ENCODE measurements around the gene DRD5. TPM values are rescaled to one million over a fixed set of nuclear protein-coding genes. Genes with fewer than 3 reads are reported as not detected.
"Not testable (repeated sequence)": the region's sequence is repeated elsewhere in the genome, so short reads cannot be mapped to it uniquely, and the experiment has no call there.

DRD5 gene
- total and polyA plus RNA-seq, 9 of the 15 experiments (the other 6 are each of a cell fraction or from before 2014, with no cell fraction given), result not detected

- no peaks in the 10 kb centered on the region for H3K9me3 ChIP-seq (replicated peaks; ENCODE audit: control insufficient read depth, insufficient read depth, low read depth, low read length)
- H3K27ac ChIP-seq (ENCODE audit: extremely low read depth, low read depth, low read length), result no peak overlapping the region
- no peaks in the 10 kb centered on the region for H3K79me2 ChIP-seq (ENCODE audit: control insufficient read depth, insufficient read depth, low read length)
- no peaks in the 10 kb centered on the region for H3K4me1 ChIP-seq (replicated peaks in 1 of 2; ENCODE audit: control insufficient read depth in 2 of 2, insufficient read depth in 2 of 2, low read length in 2 of 2)
- no peaks in the 10 kb centered on the region for H3K9me1 ChIP-seq (ENCODE audit: control insufficient read depth, insufficient read depth, low read length)
- no peak overlapping the region for H3K4me2 ChIP-seq (ENCODE audit: insufficient read depth, low read length)
- H3K4me3 ChIP-seq, result no peak overlapping the region
- WGBS (ENCODE audit: insufficient coverage, low coverage, missing lambda C conversion rate), result 0% methylated on average over 5 of the region's 5 CpGs
- H4K20me1 ChIP-seq (replicated peaks; ENCODE audit: control insufficient read depth, insufficient read depth, low read length), result no peaks in the 10 kb centered on the region
- H3K27me3 ChIP-seq (ENCODE audit: control insufficient read depth in 2 of 2, insufficient read depth in 2 of 2, low read length in 2 of 2), result no peaks in the 10 kb centered on the region; a peak in 1 of 5 replicates
- H3K9ac ChIP-seq (ENCODE audit: insufficient read depth in 1 of 2, low read depth in 2 of 2, low read length in 2 of 2), result no peak overlapping the region
- ChIA-PET CTCF (ENCODE audit: low intra/inter-chr PET ratio) (no interaction called here), POLR2A (interaction anchor here (0.6 kb wide), 1 partner anchor 1774 kb away, joined by 3 read pairs; no protein-coding TSS in a partner anchor)
- no TSS peak for BruUV-seq (replicated peaks)
- DNase-seq (ENCODE audit: extremely low read depth in 1 of 4, low spot score in 3 of 4) (no peak), FAIRE-seq (no peak), ATAC-seq (no peak)
- no peak overlapping the region for H2AFZ ChIP-seq (ENCODE audit: low read depth, low read length)
- no peaks in the 10 kb centered on the region for H3K36me3 ChIP-seq (ENCODE audit: control insufficient read depth, insufficient read depth, low read length)
- in situ Hi-C loops (cut with MboI) (no loop called here), intact Hi-C loops (cut with micrococcal nuclease) (no loop called here)
- TF ChIP-seq, protein P1, sequence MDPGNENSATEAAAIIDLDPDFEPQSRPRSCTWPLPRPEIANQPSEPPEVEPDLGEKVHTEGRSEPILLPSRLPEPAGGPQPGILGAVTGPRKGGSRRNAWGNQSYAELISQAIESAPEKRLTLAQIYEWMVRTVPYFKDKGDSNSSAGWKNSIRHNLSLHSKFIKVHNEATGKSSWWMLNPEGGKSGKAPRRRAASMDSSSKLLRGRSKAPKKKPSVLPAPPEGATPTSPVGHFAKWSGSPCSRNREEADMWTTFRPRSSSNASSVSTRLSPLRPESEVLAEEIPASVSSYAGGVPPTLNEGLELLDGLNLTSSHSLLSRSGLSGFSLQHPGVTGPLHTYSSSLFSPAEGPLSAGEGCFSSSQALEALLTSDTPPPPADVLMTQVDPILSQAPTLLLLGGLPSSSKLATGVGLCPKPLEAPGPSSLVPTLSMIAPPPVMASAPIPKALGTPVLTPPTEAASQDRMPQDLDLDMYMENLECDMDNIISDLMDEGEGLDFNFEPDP (CRISPR knock-in tag; IDR thresholded peaks at IDR 0.05), result no peak
- TF ChIP-seq, protein P2, sequence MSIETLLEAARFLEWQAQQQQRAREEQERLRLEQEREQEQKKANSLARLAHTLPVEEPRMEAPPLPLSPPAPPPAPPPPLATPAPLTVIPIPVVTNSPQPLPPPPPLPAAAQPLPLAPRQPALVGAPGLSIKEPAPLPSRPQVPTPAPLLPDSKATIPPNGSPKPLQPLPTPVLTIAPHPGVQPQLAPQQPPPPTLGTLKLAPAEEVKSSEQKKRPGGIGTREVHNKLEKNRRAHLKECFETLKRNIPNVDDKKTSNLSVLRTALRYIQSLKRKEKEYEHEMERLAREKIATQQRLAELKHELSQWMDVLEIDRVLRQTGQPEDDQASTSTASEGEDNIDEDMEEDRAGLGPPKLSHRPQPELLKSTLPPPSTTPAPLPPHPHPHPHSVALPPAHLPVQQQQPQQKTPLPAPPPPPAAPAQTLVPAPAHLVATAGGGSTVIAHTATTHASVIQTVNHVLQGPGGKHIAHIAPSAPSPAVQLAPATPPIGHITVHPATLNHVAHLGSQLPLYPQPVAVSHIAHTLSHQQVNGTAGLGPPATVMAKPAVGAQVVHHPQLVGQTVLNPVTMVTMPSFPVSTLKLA (conservative IDR thresholded peaks at IDR 0.05), result no peak
- TF ChIP-seq SRF (CRISPR knock-in tag; IDR thresholded peaks at IDR 0.05), result no peak
- no peak for TF ChIP-seq E2F6 (IDR thresholded peaks at IDR 0.05; ENCODE audit: borderline replicate concordance in 1 of 2, extremely low read depth in 1 of 2, insufficient read depth in 1 of 2, insufficient read length in 1 of 2, low read depth in 1 of 2, low read length in 1 of 2, poor library complexity in 1 of 2, severe bottlenecking in 1 of 2)
- no peak for TF ChIP-seq CSDE1 (IDR thresholded peaks at IDR 0.05)
- TF ChIP-seq, protein P3, sequence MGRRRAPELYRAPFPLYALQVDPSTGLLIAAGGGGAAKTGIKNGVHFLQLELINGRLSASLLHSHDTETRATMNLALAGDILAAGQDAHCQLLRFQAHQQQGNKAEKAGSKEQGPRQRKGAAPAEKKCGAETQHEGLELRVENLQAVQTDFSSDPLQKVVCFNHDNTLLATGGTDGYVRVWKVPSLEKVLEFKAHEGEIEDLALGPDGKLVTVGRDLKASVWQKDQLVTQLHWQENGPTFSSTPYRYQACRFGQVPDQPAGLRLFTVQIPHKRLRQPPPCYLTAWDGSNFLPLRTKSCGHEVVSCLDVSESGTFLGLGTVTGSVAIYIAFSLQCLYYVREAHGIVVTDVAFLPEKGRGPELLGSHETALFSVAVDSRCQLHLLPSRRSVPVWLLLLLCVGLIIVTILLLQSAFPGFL (CRISPR knock-in tag; IDR thresholded peaks at IDR 0.05), result no peak
- TF ChIP-seq HINFP (tag; conservative IDR thresholded peaks at IDR 0.05; ENCODE audit: low read depth), result no peak
These were observed 45.9 kb upstream of the DRD5 start for GRCh38 chr4:9735515-9735914.

DNA sequence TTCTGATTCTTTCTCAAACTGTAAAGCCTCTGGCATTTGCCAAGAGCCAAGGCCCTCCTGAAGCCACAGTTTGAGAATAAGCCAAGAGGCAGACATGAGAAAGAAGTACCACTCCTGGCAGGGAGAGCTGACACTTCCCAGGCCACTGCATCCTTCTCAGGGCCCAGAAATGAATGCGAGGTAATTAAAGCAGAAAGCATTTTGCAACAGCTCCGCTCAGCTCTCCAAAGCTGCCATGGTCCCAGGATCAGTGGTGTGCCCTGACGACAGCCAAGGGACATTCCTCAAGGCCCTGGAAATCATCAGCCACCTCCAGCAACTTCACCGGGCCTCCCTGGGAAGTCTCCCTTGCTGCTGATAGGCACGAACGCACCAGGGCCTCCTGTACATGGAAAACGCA is 44.2 kb upstream of the DRD5 start:
- POLR2A ChIA-PET; H3K4me1 ChIP-seq (replicated peaks in 1 of 2; ENCODE audit: control insufficient read depth in 2 of 2, insufficient read depth in 2 of 2, low read length in 2 of 2); FAIRE-seq: not testable (repeated sequence)

More for the DNA sequence above, 44.2 kb upstream of the DRD5 start:
- intact Hi-C loops (cut with micrococcal nuclease); ATAC-seq; H3K27me3 ChIP-seq (ENCODE audit: control insufficient read depth in 2 of 2, insufficient read depth in 2 of 2, low read length in 2 of 2); CTCF ChIA-PET (ENCODE audit: low intra/inter-chr PET ratio); H3K4me2 ChIP-seq (ENCODE audit: insufficient read depth, low read length); H3K79me2 ChIP-seq (ENCODE audit: control insufficient read depth, insufficient read depth, low read length); H3K4me3 ChIP-seq; H3K9me1 ChIP-seq (ENCODE audit: control insufficient read depth, insufficient read depth, low read length); H2AFZ ChIP-seq (ENCODE audit: low read depth, low read length); DNase-seq (ENCODE audit: extremely low read depth in 1 of 4, low spot score in 3 of 4); H3K9me3 ChIP-seq (replicated peaks; ENCODE audit: control insufficient read depth, insufficient read depth, low read depth, low read length); H3K36me3 ChIP-seq (ENCODE audit: control insufficient read depth, insufficient read depth, low read length); H3K9ac ChIP-seq (ENCODE audit: insufficient read depth in 1 of 2, low read depth in 2 of 2, low read length in 2 of 2); H4K20me1 ChIP-seq (replicated peaks; ENCODE audit: control insufficient read depth, insufficient read depth, low read length); BruUV-seq (replicated peaks); H3K27ac ChIP-seq (ENCODE audit: extremely low read depth, low read depth, low read length); in situ Hi-C loops (cut with MboI): not testable (repeated sequence)
- WGBS (ENCODE audit: insufficient coverage, low coverage, missing lambda C conversion rate), result 0% methylated on average over 7 of the region's 7 CpGs
